ENCODE measurements around the gene FRAT1.

DNA sequence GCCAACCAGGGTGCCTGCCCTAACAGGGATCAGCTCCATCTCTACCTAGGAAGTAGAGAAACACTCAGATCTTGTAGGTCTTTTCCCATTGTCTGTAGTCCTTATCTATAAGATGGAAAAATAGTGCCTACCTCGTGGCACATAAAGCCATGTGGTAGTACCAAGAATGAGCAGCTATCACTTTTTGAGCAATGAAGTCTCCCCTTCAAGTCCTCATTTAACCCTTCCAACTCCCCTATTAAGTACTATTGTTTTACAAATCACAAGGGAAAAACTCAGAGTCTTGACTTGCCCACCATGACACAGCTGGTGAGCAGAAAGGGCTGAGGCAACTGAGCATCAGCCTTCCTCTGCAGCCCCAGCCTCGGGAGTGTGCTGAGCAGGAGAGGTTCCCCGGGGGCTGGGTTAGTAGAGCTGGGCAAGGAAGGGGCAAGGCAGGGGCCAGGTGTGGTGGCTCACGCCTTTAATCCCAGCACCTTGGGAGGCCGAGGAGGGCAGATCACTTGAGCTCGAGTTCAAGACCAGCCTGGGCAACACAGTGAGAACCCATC, 12.2 kb downstream of the FRAT1 start:
- TF ChIP-seq, protein P1, sequence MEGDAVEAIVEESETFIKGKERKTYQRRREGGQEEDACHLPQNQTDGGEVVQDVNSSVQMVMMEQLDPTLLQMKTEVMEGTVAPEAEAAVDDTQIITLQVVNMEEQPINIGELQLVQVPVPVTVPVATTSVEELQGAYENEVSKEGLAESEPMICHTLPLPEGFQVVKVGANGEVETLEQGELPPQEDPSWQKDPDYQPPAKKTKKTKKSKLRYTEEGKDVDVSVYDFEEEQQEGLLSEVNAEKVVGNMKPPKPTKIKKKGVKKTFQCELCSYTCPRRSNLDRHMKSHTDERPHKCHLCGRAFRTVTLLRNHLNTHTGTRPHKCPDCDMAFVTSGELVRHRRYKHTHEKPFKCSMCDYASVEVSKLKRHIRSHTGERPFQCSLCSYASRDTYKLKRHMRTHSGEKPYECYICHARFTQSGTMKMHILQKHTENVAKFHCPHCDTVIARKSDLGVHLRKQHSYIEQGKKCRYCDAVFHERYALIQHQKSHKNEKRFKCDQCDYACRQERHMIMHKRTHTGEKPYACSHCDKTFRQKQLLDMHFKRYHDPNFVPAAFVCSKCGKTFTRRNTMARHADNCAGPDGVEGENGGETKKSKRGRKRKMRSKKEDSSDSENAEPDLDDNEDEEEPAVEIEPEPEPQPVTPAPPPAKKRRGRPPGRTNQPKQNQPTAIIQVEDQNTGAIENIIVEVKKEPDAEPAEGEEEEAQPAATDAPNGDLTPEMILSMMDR (IDR thresholded peaks at IDR 0.05), result no peak
- TF ChIP-seq ZFX (IDR thresholded peaks at IDR 0.05; ENCODE audit: borderline replicate concordance), result no peak
